ENCODE results near the gene SEMA3B. TPM values are rescaled to one million over a fixed set of nuclear protein-coding genes. Genes with fewer than 3 reads are reported as not detected.
A peak's percentile ranks its signal among the peaks of the same experiment; 100 is the strongest.
"Not testable (repeated sequence)": the region's sequence is repeated elsewhere in the genome, so short reads cannot be mapped to it uniquely, and the experiment has no call there.

SEMA3B gene
- total and polyA plus RNA-seq, 2 experiments from 2014 or later = 2.4 to 3.3 TPM

- peaks cover 16% of the 10 kb centered on the region for H3K4me1 ChIP-seq (ENCODE audit: insufficient read depth)
- 0 out of 2 replicates have a peak, but pooled peaks cover 6% of the 10 kb centered on the region for H3K79me2 ChIP-seq (replicated peaks; ENCODE audit: insufficient read depth)
- no peaks in the 10 kb centered on the region for H3K9me2 ChIP-seq (ENCODE audit: insufficient read depth)
- Mint-ChIP-seq H3K27me3 (ENCODE audit: insufficient read depth, low read depth, poor library complexity) (peaks cover 34% of the 10 kb centered on the region), H3K27ac (no peak overlapping the region; the same call in 1 of the 2 replicates), H3K4me1 (peaks cover 21% of the 10 kb centered on the region), H3K9me3 (no peaks in the 10 kb centered on the region), H3K4me3 (peak overlapping the region; percentile 77), H3K36me3 (ENCODE audit: low read depth) (no peaks in the 10 kb centered on the region; the same call in 2 of the 3 replicates)
- peak overlapping the region; percentile 90 for H3K4me3 ChIP-seq
- peaks cover 4% of the 10 kb centered on the region for H3K27me3 ChIP-seq (ENCODE audit: insufficient read depth)
- H4K20me1 ChIP-seq (replicated peaks; ENCODE audit: insufficient read depth) = no peaks in the 10 kb centered on the region
- peak overlapping the region; percentile 100 for H2AFZ ChIP-seq
- H3K36me3 ChIP-seq (ENCODE audit: insufficient read depth) = no peaks in the 10 kb centered on the region
- ATAC-seq (peak; percentile 7), DNase-seq (ENCODE audit: low spot score) (no peak)
- H3K4me2 ChIP-seq = peak overlapping the region; percentile 81
- TF ChIP-seq EZH2phosphoT487 (IDR thresholded peaks at IDR 0.05; ENCODE audit: unreplicated experiment) (no peak), CTCF (conservative IDR thresholded peaks at IDR 0.05; ENCODE audit: low read depth in 2 of 2) (no peak)
- H3F3A ChIP-seq (replicated peaks; ENCODE audit: low read depth) = peaks cover 15% of the 10 kb centered on the region
- H3K27ac ChIP-seq (ENCODE audit: low read depth) = no peak overlapping the region
Observed at GRCh38 chr3:50226888-50227389, 42.0 kb upstream of the SEMA3B start.

GRCh38 chr3:50227390-50228183 lies 41.4 kb upstream of the SEMA3B start:
- Histone ChIP-seq H3K27me3 (ENCODE audit: insufficient read depth) (peaks cover 4% of the 10 kb centered on the region), H4K20me1 (replicated peaks; ENCODE audit: insufficient read depth) (no peaks in the 10 kb centered on the region), H3K4me3 (peak overlapping the region; percentile 90), H3K36me3 (ENCODE audit: insufficient read depth) (no peaks in the 10 kb centered on the region), H3K4me2 (peak overlapping the region; percentile 81), H2AFZ (peak overlapping the region; percentile 100), H3F3A (replicated peaks; ENCODE audit: low read depth) (peaks cover 12% of the 10 kb centered on the region), H3K9me2 (ENCODE audit: insufficient read depth) (no peaks in the 10 kb centered on the region), H3K79me2 (replicated peaks; ENCODE audit: insufficient read depth) (0 out of 2 replicates have a peak, but pooled peaks cover 6% of the 10 kb centered on the region), H3K4me1 (ENCODE audit: insufficient read depth) (peaks cover 16% of the 10 kb centered on the region), H3K27ac (ENCODE audit: low read depth) (peak overlapping the region; percentile 96)
- Mint-ChIP-seq H3K27me3 (ENCODE audit: insufficient read depth, low read depth, poor library complexity) (peaks cover 34% of the 10 kb centered on the region), H3K4me1 (peaks cover 21% of the 10 kb centered on the region), H3K9me3 (no peaks in the 10 kb centered on the region), H3K36me3 (ENCODE audit: low read depth) (no peaks in the 10 kb centered on the region; the same call in 2 of the 3 replicates), H3K27ac (peak overlapping the region; percentile 96), H3K4me3 (peak overlapping the region; percentile 85)
- ATAC-seq = peak; percentile 79
- peak; percentile 97 for DNase-seq (ENCODE audit: low spot score)
- TF ChIP-seq POLR2AphosphoS5 (IDR thresholded peaks at IDR 0.05; ENCODE audit: low read depth) (peak; percentile 56), ETS1 (IDR thresholded peaks at IDR 0.05) (peak; percentile 72), JUNB (IDR thresholded peaks at IDR 0.05; ENCODE audit: unreplicated experiment) (no peak), CTCF (conservative IDR thresholded peaks at IDR 0.05; ENCODE audit: low read depth in 2 of 2) (peak; percentile 51 to 86), ZNF114 (CRISPR knock-in tag; IDR thresholded peaks at IDR 0.05) (no peak), CREB1 (CRISPR knock-in tag; IDR thresholded peaks at IDR 0.05; ENCODE audit: low read depth) (peak; percentile 37; the same call in 1 of the 2 replicates)

GRCh38 chr3:50228184-50228763 lies 40.7 kb upstream of the SEMA3B start:
- peak overlapping the region; percentile 81 for H3K4me2 ChIP-seq
- Mint-ChIP-seq H3K27ac (peak overlapping the region; percentile 96), H3K4me3 (peak overlapping the region; percentile 85), H3K27me3 (ENCODE audit: insufficient read depth, low read depth, poor library complexity) (peaks cover 37% of the 10 kb centered on the region), H3K4me1 (peaks cover 24% of the 10 kb centered on the region)
- peaks cover 16% of the 10 kb centered on the region for H3K4me1 ChIP-seq (ENCODE audit: insufficient read depth)
- H4K20me1 ChIP-seq (replicated peaks; ENCODE audit: insufficient read depth); H3K9me3 Mint-ChIP-seq; H3K79me2 ChIP-seq (replicated peaks; ENCODE audit: insufficient read depth); H3K9me2 ChIP-seq (ENCODE audit: insufficient read depth); DNase-seq (ENCODE audit: low spot score); H3K36me3 Mint-ChIP-seq (ENCODE audit: low read depth); H3K36me3 ChIP-seq (ENCODE audit: insufficient read depth); H3K27me3 ChIP-seq (ENCODE audit: insufficient read depth); ATAC-seq: not testable (repeated sequence)
- H3K4me3 ChIP-seq = peak overlapping the region; percentile 90
- H2AFZ ChIP-seq = 0 out of 2 replicates have a peak overlapping the region, but pooled peaks have one; percentile 89
- peaks cover 12% of the 10 kb centered on the region for H3F3A ChIP-seq (replicated peaks; ENCODE audit: low read depth)
- H3K27ac ChIP-seq (ENCODE audit: low read depth) = peak overlapping the region; percentile 96; the same call in 1 of the 2 replicates
